ENCODE results near the gene KCNH1. TPM values are rescaled to one million over a fixed set of nuclear protein-coding genes. Genes with fewer than 3 reads are reported as not detected.
"Not testable (repeated sequence)": the region's sequence is repeated elsewhere in the genome, so short reads cannot be mapped to it uniquely, and the experiment has no call there.

KCNH1 gene
- polyA plus RNA-seq, 4 donors = 0.21 to 0.37 (median 0.30) TPM

GRCh38 chr1:210662291-210663050, 471.5 kb downstream of the KCNH1 start:
- peak in 1 of 4 donors; percentile 6 for DNase-seq (ENCODE audit: low read depth in 4 of 4, low spot score in 3 of 4)

DNA sequence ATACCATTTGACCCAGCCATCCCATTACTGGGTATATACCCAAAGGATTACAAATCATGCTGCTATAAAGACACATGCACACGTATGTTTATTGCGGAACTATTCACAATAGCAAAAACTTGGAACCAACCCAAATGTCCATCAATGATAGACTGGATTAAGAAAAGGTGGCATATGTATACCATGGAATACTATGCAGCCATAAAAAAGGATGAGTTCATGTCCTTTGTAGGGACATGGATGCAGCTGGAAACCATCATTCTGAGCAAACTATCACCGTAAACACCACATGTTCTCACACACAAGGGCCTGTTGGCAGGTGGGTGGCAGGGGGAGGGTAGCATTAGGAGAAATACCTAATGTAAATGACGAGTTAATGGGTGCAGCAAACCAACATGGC, 472.4 kb downstream of the KCNH1 start:
- DNase-seq (ENCODE audit: low read depth in 4 of 4, low spot score in 3 of 4) = not testable (repeated sequence)

GRCh38 chr1:210657806-210658205, 476.1 kb downstream of the KCNH1 start:
- no peak for DNase-seq (ENCODE audit: low read depth in 4 of 4, low spot score in 3 of 4)

DNA sequence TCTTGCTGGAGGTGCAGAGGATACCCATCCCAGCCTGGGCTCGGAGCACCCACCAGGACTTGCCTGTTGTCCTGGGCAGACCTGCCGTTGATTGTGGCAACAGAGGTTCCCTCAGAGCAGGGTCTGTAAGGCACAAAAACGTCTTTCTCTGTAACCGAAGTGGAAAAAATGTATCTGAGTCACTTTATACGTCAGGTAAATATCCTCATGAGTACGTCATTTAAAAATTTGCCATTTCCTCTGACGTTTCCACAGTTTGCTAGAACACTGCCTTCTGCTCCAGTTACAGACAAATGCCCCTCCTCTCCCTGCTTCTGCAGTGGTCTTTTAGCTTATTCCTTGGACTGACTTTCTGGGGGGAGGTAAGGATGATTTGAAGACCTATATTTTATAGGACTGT, 478.4 kb downstream of the KCNH1 start:
- DNase-seq (ENCODE audit: low read depth in 4 of 4, low spot score in 3 of 4) = no peak

DNA sequence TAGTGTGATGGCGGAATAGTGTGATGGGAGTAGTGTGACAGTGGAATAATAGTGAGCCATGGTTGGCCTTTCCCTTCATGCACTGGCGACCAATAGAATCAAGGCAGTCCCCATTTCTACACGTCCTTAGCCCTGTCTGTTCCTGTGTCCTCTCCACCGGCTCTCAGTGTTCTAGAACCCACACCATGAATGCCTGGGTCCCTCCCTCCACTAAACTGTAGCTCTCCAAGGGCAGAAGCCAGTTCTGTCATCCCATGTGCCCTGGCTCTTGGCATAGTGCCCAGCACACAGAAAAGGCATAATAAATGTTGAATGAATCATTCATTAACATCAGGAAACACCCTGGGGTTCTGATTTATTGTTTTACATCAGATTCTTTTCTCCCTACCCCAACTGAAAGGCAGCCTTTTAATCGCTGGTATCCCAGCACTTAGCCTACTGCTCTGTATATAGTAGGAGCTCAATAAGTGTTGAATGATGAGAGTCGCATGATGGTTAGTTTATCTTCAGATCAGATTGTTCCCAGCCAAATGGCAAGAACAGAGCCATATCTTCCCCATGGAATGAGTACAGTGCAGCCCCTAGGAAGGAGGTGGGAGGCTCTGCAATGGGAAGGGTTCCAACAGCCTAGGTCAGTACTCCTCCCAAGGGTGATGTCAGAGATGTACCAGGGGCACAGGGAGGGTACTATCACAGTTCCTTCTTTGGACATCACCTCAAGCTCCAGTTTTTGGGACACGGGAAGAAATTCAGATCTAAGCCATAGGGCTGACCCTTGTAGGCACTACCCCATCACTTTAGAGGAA, 479.6 kb downstream of the KCNH1 start:
- no peak for DNase-seq (ENCODE audit: low read depth in 4 of 4, low spot score in 3 of 4)

- DNase-seq (ENCODE audit: low read depth in 4 of 4, low spot score in 3 of 4) = no peak
Observed at GRCh38 chr1:210653771-210654170, 480.2 kb downstream of the KCNH1 start.

DNA sequence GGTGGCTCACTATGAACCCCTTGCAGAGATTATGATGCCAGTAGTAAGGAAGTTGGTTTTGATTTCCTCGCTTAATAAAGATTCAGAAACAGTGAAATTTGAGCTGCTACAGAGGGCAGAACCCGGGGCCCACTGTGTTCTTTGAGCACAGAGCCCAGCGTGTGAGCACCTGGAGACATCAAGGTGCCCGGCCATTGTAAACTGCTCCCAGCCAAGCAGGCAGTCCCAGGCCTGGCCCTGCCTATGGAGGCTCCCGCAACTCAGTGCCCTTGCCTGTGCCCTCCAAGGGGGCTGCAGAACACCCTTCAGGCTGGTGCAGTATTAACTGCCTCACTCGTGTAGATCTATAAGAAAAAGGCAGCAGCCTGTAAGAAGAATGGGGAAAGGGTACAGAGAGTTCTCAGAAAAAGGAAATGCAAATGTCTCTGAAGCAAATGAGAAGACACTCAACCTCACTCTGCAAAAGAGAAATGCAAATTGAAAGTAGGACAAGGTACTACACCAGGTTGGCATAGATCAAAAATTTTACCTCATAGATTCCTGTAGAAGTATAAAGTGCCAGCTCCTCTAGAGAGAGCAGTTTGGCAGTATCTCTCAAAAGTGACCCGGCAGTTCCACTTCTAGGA, 481.5 kb downstream of the KCNH1 start:
- no peak for DNase-seq (ENCODE audit: low read depth in 4 of 4, low spot score in 3 of 4)

DNA sequence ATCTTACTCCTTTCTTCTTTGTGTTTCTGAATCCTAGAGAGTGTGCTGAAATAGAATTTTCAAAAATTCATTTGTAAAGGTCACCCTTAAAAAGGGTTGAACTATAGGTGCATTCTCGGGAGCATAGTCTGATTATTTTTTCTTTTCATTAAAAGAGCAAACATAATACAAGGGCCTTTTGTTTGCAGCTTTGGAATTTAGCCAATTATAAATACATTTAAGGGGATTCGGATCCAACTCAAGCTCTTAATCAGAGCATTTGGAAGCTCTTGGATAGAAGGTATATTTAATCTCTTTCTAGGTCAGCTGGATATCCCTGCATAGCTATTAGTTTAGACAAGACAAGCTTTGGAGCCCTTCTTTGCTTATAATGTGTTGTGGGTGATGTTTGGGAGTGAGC, 483.5 kb downstream of the KCNH1 start:
- no peak for DNase-seq (ENCODE audit: low read depth in 4 of 4, low spot score in 3 of 4)

DNA sequence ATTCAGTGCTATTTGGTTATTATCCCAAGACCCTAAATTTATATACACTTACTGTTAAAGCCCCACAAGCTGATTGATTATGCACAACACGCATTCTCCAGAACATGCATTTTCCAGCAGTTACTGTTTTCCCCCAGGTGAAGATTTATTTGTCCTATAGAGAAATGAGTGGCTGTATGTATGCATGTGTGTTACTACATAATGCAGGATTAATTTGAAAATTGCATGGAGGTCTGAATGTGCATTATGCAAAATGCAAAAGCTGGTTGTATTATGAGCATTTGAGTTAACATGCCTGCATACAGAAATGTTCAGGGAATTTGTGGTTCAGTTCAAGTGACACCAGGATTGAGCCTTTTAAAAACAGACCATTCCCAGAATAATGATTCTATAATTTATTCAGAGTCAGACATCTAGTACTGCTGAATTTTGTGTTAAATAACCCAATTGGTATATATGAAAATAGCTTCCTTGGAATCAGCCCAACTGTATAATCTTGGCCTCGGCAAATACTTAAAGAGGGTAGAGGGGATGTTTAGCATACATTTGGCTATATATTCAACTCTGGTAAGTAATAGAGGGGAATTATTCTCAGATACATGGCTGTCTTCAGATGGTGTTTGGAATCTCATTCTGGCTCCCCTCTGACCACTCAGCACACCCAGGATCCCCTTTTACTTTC, 485.2 kb downstream of the KCNH1 start:
- DNase-seq (ENCODE audit: low read depth in 4 of 4, low spot score in 3 of 4) = no peak

GRCh38 chr1:210647406-210648333, 486.3 kb downstream of the KCNH1 start:
- no peak for DNase-seq (ENCODE audit: low read depth in 4 of 4, low spot score in 3 of 4)

DNA sequence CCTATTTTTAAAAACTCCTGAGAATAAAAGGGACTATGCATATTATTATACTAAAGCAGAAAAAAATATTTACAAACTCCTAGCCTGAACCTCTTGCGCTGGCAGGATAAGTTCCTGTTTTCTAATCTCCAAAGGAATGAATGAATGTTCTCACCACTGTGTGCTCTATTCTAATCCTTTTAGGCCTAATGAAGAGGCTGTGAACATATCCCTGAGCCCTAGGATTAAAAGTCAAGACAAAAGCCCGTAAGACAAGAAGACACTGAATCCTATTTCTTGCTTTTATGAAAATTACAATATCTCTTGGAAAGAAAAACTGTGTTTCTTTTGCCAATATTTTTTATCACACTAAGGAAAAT, 487.7 kb downstream of the KCNH1 start:
- no peak for DNase-seq (ENCODE audit: low read depth in 4 of 4, low spot score in 3 of 4)

GRCh38 chr1:210645582-210646257, 488.2 kb downstream of the KCNH1 start:
- no peak for DNase-seq (ENCODE audit: low read depth in 4 of 4, low spot score in 3 of 4)

GRCh38 chr1:210641582-210641981, 492.4 kb downstream of the KCNH1 start:
- DNase-seq (ENCODE audit: low read depth in 4 of 4, low spot score in 3 of 4) = no peak

- no peak for DNase-seq (ENCODE audit: low read depth in 4 of 4, low spot score in 3 of 4)
Observed at GRCh38 chr1:210635108-210635507, 498.8 kb downstream of the KCNH1 start.

DNA sequence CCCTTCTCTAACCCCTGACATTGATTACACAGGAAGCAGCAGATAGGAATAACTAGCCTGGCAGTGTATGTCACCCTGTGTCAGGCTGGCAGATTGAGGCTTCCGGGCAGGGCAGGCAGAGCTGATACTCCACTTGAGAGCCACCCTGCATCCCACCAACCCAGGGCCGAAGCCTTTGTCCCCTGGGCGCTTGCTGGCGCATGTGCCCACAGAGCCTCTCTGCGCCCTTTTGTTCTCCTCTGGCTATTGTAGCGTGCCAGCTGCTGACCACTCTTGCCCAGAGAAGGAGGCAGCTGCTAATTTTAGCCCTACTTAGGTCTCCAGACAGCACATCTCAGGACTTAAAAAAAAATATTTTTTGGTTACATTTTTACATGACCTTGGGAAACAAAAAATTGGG, 500.3 kb downstream of the KCNH1 start:
- DNase-seq (ENCODE audit: low read depth in 4 of 4, low spot score in 3 of 4) = no peak

GRCh38 chr1:210633140-210633539, 500.8 kb downstream of the KCNH1 start:
- DNase-seq (ENCODE audit: low read depth in 4 of 4, low spot score in 3 of 4) = no peak

GRCh38 chr1:210631399-210631798, 502.5 kb downstream of the KCNH1 start:
- DNase-seq (ENCODE audit: low read depth in 4 of 4, low spot score in 3 of 4) = no peak

DNA sequence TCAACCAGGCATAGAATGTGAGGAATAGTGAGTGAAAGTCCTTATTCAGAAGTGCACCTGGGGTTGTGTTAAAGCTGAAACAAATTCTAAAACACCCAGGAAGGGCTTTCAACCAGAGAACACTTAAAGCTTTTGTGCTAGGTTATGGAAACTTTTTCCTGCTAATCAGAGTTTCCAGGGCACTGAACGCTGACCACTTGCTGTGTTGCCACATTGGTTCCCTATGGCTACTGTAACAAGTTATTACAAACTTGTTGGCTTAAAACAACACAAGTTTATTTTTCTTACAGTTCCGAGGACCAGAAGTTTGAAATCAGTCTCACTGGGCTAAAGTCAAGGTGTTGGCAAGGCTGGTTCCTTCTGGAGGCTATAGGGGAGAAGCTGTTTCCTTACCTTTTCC, 504.7 kb downstream of the KCNH1 start:
- no peak for DNase-seq (ENCODE audit: low read depth in 4 of 4, low spot score in 3 of 4)

GRCh38 chr1:210627755-210628154, 506.2 kb downstream of the KCNH1 start:
- DNase-seq (ENCODE audit: low read depth in 4 of 4, low spot score in 3 of 4) = no peak
